Right renal pelvis (tissue), 4 donors: Measurements from ENCODE around the gene FAM83F. TPM values are rescaled to one million over a fixed set of nuclear protein-coding genes. Genes with fewer than 3 reads are reported as not detected.
"Not testable (repeated sequence)": the region's sequence is repeated elsewhere in the genome, so short reads cannot be mapped to it uniquely, and the experiment has no call there.

Experiments
- DNase-seq, 4 donors: peaks; one replicate each; pipeline ENCODE4 v3.0.0-alpha.2; 2013; ENCODE audit warnings: low read depth in 4 of 4, low spot score in 3 of 4, missing footprints in 1 of 4
- polyA plus RNA-seq, 4 donors: library from polyadenylated mRNA; unstranded; fragments of 120-200 nt; gene quantifications; one replicate each; pipeline ENCODE4 v1.2.1, GENCODE V29; 2013; ENCODE audit not compliant: insufficient read length in 4 of 4

Gene FAM83F
- polyA plus RNA-seq = 1 to 10 TPM; 2.0 to 2.4 (median 2.3) TPM

DNA sequence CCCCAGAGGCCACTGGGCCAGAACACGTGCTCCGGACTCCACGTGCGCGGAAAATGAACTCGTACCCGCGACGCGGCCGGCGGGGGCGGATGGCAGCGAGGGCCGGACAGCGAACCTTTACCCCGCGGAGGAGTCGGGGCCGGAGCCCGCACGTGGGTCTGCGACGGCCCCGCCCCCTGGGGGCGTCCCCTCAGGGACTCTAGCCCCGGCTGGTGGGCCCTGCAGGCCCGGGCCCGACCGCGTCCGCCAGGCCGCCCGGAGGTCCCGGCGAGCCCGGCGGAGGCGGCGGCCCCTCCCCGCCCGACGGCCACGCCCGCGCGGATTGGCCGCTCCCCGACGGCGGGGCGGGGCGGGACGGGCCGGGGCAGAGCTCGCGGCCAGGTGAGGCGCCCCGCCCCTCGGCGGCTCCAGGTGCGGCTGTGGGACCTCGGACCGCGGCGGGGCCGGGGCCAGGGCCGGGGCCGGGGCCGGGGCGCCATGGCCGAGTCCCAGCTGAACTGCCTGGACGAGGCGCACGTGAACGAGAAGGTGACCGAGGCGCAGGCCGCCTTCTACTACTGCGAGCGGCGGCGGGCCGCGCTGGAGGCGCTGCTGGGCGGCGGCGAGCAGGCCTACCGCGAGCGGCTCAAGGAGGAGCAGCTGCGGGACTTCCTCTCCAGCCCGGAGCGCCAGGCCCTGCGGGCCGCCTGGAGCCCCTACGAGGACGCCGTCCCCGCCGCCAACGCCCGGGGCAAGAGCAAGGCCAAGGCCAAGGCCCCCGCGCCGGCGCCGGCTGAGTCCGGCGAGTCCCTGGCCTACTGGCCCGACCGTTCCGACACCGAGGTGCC, at the start of gene FAM83F:
TSS of gene FAM83F (plus strand) at position 389 of the 827 bp plus-strand sequence. CDS start at position 478, 89 bp downstream.
- no peak for DNase-seq

DNA sequence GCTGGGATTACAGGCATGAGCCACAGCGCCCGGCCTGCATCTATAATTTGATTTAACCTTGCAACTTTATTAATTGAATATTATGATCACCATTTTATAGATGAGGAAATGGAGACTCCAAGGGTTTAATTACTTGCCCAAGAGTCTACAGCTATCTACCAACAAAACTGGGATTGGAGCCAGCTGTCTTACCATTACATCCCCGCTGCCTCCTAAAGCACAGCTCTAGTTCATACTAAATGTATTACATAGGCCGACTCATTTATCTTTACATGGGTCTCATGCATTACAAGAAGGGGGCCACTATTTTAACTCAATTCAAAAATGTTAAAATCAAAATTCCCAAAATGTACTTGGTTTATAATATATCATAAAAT, 48.6 kb upstream of the FAM83F start:
- no peak for DNase-seq

DNA sequence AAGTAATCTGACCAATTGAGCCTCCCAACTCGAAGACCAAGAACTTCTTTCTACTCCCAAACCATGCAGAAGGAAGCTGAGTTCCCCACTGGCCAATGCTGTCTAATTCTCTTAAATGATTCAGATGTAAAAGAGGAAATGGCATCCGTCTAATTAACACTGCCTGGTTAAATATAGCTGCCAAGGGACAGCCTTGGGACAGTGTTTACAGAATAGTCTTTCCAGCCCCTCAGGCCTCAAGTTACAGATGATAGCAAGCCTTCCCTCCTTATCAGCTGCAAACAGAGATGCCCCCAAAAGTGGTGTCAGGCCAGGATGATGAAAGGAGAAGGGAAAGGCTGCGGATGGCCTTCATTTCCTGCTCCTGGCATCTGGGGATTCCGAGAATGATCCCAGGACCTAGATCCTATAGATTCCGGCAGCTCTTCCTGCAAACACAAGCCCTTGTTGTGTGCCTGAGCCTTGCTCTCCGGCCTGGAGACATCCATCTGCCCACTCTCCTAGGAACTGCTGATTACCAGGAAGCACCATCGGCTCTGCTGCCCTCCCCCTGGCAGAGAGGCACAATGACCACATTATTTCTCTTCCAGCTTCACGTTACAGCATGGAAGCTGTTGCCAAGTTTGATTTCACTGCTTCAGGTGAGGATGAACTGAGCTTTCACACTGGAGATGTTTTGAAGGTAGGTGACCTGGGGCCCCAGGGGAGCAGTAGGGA, 48.1 kb upstream of the FAM83F start:
- no peak for DNase-seq

DNA sequence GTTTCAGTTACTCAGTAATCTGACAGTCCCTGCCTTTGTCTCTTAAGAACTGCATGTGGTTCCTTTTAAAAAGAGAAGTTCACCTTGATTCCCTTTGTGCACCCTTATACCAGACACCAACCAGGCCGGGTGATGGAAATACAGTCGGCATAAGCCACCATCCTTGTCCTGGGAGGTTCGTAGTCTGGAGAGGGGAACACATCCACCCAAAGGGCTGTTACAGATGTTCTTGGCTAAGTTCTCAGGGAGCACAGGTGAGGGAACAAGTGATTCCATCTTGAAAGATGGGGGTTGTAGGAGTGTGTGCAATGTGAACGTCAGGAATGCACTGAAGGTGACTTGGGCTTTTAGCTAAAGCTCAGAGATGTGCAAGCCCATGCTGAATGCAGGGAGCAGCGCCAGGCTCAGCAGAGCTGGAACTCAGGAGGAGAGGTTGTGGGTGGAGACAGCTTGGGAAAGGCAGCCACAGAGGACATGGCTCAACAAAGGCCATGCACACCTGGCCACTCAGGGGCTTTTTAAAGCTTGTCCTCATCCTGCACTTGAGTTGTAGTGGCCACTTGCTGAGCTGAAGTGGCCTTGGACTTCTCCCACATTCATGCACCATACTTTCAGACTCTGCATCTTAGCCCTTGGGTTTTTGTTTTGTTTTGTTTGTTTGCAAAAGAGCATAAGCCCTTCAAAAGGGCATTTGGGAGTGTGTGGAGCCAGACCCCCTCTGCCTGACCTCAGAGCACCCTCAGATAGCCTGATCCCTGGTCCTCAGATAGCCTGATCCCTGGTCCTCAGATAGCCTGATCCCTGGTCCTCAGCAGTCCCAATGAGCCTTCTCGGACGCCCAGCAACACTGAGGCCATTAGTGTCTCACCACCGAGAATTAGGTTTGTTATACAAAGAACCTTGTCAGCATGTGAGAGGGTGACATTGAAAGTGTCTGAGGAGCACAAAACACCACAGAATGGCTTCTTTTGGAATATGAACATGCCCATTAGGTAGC, 47.2 kb upstream of the FAM83F start:
- no peak for DNase-seq

DNA sequence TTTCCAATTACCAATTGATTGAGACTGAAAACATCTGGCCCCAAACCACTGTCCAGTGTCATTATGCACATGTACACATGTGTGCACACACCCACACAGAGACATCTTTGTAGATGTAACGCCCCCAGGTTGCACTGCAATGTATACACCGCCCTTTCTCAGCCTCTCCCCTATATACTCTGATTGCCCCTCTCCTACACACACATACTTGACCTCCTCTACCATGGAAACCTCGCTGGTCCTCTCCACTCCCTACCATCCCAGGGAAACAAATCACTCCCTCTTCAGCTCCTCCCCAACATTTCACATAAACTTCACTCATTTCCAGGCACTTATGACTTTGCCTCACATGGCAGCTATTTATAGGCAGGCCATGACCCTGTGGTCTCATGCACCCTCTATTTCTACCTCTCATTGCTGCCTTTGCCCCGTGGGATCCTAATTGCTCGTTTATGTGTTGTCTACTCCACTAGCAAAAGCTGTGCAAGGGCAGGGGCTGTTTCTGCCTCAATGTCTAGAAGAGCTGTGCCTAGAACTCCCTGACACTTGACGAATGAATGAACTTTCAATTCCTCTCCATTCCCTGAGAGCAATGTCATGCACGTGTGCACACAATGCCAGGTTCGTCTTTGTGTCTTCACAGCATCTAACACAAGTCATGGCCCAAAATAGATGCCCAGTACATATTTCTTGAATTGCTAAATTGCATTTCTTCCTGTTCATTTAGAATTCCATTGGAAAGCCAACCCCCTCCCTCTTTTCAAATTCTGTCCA, 44.6 kb upstream of the FAM83F start:
- no peak for DNase-seq

DNA sequence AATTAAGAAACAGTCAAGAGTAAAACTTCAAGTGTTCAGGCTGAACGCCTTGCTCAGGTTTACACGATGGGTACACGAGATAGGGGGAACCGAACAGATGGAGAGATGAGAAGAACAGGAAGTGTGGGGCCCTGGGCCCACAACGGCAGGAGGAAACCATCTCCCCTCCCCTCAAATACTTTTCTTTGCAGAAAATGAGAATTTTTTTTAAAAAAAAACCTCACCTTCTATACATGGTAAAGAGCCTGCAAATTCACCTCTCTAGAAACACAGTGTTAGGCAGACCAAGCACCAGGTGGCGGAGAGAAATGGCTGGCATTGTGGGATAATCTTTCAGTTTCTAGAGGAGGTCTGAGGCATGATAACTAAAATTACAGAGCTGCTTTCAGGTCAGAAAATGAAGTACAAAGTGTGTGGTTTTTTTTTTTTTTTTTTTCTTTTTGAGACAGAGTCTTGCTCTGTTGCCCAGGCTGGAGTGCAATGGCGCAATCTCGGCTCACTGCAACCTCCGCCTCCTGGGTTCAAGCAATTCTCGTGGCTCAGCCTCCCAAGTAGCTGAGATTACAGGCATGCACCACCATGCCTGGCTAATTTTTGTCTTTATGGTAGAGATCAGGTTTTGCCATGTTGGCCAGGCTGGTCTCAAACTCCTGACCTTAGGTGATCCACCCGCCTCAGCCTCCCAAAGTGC, 43.0 kb upstream of the FAM83F start:
- DNase-seq = not testable (repeated sequence)

DNA sequence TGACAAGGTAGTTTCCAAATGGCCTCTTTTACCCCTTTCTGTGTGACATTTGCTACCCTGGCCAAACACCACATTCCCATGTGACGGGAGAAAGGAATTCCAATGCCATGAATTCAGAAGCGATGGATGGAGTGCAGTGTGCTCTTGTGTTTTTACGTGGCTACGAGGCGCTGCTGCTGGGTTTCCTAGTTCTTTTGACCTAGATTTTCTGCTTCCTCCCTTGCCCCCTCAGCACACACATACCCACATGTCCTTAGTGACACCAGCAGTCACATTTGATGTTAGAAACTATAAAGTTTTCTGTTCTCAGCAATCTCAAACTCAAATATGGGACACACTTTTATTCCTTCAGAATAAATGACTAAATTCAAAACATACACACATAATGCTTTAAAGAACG, 42.4 kb upstream of the FAM83F start:
- no peak for DNase-seq

DNA sequence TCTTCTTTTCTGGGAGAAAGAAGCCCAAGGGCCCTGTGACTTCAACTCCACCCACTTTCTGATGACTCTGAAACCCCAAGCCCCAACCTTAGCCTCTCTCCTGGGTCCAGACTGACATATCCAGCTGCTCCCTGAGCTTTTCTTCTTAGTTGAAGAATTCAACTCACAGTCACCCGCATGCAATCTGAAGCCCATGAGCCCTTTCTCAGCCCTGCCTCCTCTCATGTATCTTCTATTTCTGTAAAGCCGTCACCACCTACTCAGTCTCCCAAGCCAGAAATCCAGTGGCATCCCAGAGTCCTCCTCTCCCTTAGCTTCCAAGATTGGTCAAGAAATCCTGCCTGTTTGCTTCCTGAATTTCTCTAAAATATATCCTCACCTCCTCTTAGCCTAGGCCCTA, 41.7 kb upstream of the FAM83F start:
- no peak for DNase-seq

DNA sequence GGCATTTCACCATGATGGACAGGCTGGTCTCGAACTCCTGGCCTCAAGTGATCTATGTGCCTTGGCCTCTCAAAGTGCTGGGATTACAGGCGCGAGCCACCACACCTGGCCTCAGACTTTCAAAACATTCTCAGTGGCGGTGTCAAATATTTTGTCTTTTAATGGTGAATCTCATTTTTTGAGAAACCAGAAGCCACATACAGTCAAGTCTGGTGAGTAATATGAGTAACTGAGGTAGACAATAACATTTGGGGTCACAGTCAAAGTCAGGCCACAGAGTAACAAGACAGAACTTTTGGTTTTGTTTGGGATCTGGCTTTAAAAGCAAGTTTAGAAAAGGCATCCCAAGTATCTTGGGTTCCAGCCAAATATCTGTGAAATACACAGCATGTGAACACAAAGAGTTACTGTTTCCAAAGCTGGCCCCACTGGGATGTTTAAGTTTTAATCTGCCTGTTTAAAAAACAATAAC, 40.1 kb upstream of the FAM83F start:
- no peak for DNase-seq

DNA sequence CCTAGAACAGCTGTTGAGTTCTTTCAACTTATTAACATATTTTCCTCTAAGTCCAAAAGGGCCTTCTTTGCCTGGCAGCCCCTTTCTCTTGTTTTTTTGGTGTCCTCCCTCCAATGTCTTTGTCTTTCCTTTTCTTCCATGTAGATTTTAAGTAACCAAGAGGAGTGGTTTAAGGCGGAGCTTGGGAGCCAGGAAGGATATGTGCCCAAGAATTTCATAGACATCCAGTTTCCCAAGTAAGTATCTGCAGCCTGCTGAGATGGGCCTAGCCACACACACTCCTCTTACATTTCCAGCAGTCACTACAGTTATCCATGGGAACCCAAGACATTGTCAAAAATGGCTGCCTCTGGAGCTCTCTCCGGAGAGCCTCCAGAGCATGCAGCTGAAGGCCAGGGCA, 39.1 kb upstream of the FAM83F start:
- no peak for DNase-seq

DNA sequence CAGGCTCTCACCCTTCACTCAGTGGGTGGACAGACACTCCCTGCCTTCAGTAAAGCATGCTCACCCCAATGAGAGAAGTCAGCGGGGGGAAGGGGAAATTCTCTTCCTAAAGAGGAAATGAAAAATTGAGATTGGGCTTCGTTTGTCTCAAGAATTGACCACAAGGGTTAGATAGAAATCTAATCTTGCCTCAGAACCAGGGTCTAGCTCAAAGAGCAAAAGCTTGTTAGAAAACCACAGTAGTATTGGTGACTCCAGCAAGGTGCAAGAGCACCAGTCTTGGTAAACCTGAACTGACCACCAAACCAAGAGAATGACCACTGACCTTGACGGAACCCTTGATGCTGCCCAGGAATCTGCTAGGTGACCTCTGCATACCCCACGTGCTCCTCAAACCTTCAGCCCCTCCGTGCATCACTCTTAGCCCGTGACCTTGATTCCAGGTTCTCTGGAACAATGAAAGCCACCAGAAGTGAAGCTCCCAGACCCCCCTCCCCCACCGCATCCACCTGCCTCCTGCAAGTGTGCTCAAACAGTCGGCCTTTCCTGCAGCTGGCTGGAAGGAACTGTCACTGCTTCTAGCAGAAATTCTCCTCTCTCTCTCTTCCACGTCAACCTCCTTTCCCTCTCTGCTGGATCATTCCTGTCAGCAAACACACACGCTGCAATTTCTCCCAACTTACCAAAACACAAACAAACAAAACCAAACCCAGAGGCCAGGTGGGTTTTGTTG, 37.7 kb upstream of the FAM83F start:
- no peak for DNase-seq

DNA sequence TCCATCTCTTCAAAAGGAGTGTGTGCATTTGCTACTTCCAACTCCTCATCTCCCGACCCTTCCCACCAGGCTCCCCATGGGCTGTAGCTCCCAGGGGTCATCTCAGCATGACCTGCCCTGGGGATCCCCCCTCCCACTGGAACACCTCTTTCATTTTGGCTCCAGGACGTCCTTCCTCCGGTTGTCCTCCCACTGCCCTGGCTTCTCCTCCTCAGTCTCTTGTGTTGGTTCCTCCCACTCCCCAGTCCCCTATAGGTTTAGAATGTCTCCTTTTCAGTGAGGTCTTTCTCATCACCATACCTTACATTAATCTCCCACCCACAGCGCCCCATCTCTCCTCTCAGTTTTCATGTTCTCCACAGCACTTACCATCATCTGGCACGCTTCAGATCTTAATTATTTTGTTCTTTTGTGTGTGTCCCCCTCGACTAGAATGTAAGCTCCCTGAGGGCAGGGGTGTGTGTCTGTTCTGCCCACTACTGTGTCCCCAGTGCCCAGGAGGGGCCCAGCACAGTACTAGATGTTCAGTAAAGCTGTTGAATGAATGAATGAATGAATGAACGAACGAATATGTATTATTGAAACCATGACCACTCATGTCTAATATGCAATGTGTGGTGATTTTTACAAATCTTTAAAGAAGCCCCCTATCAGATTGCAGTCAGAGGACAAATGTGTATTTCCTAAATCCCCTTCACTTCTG, 36.6 kb upstream of the FAM83F start:
- no peak for DNase-seq

DNA sequence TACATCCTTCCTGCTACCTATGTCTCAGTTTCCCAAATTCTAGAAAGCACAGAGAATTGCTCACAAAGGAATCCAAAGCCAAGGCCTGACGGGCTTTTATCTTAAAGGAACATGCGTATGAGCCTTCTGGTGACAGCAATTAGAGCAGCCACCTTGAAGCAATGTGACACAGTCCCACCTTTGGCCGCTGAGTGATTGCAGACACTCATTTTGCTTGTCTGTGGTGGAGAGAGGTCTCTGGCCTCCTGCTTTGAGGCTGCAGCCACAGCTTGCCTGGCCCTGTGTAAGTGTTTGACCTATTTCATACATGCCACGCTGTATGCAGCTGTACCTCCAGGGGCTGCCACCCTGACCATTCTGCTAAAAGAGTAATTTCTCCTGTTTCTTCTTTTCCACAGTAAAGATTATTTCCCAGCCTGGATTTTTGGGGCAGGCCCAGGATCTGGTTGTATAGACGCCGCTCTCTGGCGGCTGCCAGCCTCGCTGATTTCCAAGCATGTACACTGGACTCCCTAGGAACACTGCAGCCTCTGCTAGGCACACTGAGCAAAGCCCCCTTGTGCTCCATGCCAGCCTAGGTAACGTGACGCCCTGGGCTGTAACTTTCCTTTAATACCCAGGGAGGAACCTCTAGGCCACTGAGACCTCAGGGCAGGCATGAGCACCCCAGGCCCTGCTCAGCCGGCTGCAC, 35.7 kb upstream of the FAM83F start:
- DNase-seq = no peak

DNA sequence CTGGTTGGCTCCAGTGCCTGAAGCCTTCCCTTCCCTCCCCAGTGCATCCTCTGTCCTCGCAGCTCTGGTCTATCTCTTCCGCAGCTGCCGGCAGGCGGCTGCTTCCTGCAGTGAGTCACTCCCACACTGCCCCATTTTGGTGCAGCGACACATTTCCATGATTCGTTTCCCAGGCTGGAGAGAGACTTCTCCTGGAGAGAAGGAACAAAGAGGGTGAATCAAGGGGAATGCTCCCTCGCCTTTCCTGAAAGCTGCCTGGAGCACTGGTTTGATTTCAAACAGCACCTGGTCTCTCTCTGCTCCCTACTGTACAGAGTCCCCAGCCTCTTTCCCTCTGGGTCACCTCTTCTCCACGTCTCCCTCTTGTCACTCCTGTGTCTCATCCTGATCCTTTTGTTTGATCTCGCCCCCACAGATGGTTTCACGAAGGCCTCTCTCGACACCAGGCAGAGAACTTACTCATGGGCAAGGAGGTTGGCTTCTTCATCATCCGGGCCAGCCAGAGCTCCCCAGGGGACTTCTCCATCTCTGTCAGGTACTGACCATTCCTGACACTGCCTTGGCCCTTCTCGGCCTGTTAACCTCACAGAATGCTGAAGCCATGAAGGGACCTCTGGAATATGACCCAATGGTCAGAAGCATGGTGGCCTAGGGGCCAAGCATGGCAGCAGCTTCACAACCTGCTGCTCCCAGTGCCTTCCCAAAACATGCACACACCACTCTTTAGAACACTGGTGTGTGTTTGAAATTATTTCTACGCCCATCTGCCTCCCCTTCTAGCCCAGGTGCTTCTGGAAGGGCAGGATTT, 34.9 kb upstream of the FAM83F start, which contains the start of gene TMA7B:
TSS of gene TMA7B (plus strand) at position 758 of the 808 bp plus-strand sequence. CDS start 3,978 bp downstream, outside the sequence.
- no peak for DNase-seq

DNA sequence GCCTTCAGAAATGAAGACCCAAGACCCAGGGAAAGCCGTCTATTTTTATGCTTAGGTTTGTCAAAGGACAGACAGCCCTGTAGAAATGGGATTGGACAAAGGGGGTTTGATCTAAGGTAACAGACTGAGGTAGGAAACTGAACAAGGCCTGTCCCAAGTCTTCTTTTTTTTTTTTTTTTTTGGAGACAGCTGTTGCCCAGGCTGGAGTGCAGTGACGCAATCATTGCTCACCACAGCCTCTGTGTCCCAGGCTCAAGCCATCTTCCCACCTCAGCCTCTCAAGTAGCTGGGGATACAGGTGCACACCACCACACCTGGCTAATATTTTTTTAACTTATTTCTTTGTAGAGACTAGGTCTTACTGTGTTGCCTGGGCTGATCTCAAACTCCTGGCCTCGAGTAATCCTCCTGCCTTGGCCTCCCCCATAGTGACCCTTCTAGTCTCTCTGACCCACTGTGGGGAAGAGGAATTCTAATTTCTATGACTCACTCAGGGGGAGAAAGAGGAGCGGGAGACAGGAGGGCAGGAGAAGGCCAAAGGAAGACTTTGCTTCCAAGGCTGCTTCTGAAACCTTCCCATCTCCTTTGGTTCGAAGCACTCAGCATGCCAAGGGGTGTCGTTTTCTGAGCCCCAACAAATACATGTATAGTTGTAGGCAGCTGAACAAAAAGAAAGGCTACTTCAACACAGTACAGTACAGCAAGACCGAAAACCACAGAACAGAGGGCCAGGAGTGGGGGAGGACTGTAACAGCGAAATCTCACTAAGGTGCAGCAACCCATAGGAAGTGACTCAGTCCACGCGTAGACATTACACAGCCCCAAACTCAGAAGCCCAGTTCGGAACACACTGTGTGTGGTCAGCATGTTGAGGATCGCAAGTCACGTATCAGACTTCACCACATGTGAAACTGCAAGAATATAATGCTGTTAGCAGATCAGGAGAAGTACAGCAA, 33.7 kb upstream of the FAM83F start:
- no peak for DNase-seq
